Epidermal melanocyte (primary cell): ENCODE measurements around the gene NSG1.
"Not testable (repeated sequence)": the region's sequence is repeated elsewhere in the genome, so short reads cannot be mapped to it uniquely, and the experiment has no call there.

ENCODE experiments used
- DNase-seq: peaks from one replicate; pipeline ENCODE4 v3.0.0; 2011; ENCODE audit warnings: low spot score; ENCODE audit not compliant: insufficient read length

Gene NSG1

DNA sequence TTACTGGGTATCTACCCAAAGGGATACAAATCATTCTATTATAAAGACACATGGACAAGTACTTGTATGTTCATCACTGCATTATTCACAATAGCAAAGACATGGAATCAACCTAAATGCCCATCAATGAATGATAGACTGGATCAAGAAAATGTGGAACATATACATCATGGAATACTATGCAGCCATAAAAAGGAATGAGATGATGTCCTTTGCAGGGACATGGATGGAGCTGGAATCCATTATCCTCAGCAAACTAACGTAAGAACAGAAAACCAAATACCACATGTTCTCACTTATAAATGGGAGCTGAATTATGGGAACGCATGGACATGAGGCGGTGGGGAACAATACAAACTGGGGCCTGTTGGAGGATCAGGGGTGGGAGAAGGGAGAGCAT, 78.3 kb downstream of the NSG1 start:
- not testable (repeated sequence) for DNase-seq
